NCI-H510A treated with DMSO at 0.1 percent for 48 hours (cell line): ENCODE results near the gene MCM10.
"Not testable (repeated sequence)": the region's sequence is repeated elsewhere in the genome, so short reads cannot be mapped to it uniquely, and the experiment has no call there.

Experiments used
- DNase-seq: peaks from one replicate; lab custom pipeline; 2025; lab: John Stamatoyannopoulos, UW

MCM10 gene

DNA sequence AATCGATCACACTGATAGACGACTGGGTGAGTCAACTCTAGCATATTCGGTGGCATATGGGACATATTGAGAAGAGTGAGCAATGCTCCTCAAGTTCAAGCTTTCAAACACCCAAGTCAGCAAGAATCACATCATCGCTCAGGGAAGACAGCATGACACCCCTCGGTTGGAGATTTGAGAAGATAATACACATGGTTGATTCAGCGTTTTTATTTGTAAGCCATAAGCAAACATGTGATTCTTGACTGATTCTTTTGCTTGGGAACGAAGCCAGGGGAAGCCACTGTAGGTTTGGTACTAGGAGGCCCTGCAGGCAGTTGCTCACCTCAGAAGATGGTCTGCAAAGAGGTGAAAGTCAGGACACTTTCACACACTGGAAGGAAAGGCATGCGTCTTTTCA, 60.2 kb downstream of the MCM10 start:
- DNase-seq, result no peak

DNA sequence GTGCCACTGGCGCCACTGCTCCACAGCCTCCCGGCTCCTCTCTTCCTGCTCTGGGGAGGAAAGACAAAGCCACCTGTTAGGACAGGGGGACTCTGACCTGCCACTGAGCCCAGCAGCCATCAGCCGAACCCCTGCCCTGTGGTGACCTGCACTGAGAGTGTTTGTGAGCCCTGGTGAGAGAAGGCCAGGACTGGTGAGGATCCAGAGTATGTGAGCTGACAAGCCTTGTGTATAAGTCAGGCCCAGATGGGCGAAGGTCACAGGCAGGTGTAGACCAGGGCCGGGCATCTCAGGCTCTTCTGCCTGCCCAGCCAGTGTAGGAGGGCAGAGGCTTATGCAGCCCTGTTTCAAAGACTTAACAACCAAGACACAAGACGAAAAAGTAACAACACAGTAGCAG, 60.8 kb downstream of the MCM10 start:
- DNase-seq, result no peak

DNA sequence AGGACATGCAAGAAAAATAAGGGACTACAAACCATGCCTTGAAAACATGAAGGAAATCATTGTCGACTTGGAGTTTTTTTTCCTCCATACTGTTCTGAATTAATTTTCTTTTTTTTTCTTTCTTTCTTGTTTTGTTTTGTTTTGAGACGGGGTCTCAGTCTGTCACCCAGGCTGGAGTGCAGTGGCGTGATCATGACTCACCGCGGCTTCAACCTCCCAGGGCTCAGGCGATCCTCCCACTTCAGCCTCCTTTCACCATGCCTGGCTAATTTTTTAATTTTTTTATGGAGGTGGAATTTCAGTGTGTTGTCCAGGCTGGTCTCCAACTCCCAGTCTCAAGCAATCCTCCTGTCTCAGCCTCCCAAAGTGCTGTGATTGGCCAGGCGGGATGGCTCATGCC, 61.2 kb downstream of the MCM10 start:
- no peak for DNase-seq

DNA sequence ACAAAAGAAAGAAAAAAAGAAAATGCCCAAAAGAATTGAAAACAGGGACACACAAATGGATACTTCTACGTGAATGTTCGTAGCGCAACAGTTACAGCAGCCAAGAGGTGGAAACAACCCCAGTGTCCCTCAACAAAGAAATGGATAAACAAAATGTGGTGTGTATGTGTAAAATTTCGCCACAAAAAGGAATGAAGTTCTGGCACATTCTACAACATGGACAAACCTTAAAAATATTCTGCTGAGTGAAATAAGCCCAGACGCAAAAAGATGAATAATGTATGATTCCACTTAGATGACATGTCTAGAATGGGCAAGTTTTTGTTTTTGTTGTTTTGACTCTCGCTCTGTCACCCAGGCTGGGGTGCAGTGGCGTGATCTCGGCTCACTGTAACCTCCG, 61.9 kb downstream of the MCM10 start:
- no peak for DNase-seq

DNA sequence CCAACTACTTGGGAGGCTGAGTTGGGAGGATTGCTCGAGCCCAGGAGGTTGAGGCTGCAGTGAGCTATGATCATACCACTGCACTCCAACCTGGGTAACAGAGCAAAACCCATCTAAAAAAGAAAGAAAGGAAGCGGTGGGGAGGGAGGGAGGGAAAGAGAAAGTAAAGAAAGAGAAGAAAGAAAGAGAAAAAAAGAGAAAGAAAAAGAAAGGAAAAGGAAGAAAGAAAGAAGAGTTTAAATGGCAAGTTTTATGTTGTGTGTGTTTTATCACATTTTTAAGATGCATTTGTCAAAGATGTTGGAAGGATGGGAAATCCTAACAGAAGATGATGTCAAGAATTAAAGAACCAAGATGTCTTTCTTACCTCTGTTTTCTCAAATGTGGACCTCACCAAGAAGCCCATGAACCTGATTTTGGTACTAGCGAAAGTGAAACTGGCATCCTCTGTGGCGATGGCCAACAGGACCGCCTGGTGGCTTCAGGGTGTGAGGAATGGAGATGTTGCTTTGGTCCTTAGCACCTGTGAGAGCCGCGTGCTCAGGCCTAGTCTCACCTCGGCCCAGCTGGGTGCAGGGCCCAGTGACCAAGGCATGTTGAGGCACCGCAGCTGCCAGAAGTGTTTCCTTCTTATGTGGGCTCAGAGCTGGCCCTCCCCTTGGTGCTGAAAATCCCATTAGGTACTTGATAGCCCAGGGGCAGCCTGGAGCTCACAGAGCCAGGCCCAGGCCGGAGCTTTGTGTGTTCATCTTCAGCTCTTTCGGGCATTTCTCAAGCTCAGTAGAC, 63.0 kb downstream of the MCM10 start:
- DNase-seq, result no peak

DNA sequence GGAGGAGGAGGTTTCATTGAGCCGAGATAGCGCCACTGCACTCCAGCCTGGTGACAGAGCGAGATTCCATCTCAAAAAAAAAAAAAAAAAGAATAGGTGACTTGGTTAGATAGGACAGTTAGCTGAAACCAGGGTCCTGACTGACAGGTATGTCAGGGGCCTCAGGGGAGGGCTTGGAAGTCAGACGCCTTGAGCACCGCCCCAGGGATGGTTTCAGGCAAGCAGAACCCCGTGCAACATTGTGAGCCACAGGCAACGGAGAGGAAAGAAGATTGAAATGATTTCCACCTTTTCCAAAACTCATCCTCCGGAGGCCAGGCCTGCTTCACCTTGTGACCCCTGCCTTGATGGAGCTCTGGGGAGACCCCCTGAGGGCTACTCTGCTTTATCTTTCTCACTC, 64.2 kb downstream of the MCM10 start:
- no peak for DNase-seq

GRCh38 chr10:13227031-13227430, 65.7 kb downstream of the MCM10 start:
- DNase-seq, result no peak

GRCh38 chr10:13231190-13231589, 69.8 kb downstream of the MCM10 start:
- no peak for DNase-seq

- no peak for DNase-seq
Measured at GRCh38 chr10:13231808-13232207, 70.5 kb downstream of the MCM10 start.

DNA sequence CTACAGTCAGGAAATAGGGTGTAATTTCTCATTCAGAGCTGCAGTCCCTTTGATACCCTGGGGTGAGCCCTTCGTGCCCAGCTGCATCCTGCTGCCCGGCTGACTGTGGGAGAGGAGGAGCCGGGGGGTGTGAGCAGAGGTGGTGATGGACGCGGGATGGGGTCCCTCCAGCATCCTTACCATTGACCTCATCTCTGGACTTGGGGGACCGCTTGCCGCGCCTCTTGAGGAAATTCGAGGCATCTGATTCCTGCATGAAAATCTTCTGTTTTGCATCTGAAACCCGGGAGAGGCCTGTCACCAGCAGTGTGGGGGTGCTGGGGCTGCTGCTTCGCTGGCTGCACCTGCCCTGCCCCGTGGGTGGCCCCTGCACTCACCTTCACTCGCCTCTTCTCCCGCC, 72.0 kb downstream of the MCM10 start:
- no peak for DNase-seq

GRCh38 chr10:13234172-13234571, 72.8 kb downstream of the MCM10 start, which contains the start of gene UCMA:
Gene UCMA (minus strand): TSS chr10:13234374. CDS start chr10:13234258, 116 bp downstream.
- no peak for DNase-seq

DNA sequence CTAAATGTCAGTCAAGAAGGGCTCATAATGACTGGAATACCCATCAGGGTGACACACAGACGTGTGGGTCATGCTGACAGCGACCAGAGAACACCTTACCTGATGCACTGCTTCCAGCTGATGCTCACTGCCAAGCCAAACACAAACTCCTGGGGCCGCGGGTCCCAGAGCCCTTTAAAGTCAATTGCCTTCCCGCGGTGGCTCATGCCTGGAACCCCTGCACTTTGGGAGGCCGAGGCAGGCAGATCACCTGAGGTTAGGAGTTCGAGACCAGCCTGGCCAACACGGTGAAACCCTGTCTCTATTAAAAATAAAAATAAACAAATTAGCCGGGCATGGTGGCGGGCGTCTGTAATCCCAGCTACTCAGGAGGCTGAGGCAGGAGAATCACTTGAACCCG, 73.4 kb downstream of the MCM10 start:
- DNase-seq, result not testable (repeated sequence)

DNA sequence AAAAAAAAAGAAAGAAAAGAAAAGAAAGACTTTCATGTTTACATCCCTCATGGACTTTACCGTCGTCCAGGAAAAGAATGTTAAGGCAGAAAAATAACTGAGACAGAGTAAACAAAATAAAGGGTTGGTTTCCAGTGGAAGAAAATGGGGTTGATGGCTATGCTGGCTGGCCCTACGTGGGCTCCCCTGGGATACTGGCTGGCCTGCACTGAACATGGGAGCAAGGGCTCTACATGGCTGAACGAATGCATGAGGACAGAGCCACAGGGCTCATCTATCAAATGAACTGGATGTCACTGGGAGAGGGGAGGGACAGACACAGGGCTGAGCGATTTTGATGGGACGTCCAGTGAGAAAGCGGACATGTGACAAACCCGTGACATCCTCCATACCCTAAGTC, 75.3 kb downstream of the MCM10 start:
- no peak for DNase-seq

DNA sequence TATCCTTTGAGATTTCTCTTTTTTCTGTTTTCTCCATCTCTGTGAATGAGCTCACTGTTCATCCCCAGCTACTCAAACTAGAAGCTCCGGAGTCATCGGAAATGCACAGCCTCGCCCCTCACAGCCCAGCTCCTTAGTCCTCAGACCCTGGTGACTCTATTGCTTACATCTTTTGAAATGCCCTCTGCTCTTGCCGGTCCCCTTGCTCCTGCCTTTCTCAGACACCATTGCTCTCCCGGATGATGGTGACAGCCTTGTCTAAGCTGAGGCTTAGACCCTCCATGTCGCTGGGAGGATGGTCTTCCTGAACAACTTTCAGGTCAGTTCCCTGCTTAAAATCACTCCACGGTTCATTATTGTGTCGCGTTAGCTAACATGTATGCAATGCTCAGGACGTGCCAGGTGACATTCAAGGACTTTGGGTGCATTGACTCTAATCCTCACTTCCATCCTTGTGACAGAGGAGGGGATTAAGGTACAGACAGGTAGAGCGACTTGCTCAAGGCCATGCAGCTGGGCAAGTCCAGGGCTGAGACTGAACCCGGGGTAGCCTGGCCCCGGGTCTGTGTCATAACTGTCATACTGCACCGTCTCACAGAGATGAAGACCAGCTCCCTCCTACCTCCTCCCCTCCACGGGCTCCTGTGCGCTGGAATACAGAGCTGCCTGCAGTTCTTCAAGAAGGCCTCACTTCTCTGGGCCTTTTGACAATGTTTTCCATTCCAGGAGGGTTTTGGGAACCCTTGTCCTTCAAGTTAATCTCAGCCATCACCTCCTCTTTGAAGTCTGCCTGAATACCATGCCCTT, 77.1 kb downstream of the MCM10 start:
- no peak for DNase-seq

GRCh38 chr10:13239923-13240322, 78.6 kb downstream of the MCM10 start:
- no peak for DNase-seq

DNA sequence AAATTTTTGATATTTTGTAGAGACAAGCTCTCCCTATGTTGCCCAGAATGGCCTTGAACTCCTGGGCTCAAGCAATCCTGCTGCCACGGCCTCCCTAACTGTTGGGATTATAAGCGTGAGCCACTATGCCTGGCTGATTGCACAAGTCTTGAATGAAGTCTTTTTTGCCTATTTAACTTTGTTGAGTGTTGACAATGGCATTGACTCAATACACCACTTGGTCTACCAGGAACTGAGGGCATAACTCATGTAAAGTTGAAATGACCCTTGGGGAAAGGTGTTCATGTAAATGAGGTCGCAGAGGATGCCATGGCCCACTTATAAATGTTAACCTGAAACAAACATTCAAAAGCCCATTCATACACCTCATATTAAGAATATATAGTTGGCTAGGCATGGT, 80.3 kb downstream of the MCM10 start:
- DNase-seq, result no peak

DNA sequence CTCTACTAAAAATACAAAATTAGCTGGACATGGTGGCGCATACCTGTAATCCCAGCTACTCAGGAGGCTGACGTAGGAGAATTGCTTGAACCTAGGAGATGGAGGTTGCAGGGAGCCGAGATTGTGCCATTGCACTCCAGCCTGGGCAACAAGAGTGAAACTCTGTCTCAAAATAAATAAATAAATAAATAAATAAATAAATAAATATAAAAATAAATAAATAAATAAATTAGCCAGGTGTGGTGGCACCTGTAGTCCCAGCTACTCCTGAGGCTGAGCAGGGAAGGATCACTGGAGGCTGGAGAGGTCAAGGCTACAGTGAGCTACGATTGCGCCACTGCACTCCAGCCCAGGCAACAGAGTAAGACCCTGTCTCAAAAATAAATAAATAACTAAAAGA, 80.9 kb downstream of the MCM10 start:
- not testable (repeated sequence) for DNase-seq

- no peak for DNase-seq
Measured at GRCh38 chr10:13247246-13247645, 85.9 kb downstream of the MCM10 start.

DNA sequence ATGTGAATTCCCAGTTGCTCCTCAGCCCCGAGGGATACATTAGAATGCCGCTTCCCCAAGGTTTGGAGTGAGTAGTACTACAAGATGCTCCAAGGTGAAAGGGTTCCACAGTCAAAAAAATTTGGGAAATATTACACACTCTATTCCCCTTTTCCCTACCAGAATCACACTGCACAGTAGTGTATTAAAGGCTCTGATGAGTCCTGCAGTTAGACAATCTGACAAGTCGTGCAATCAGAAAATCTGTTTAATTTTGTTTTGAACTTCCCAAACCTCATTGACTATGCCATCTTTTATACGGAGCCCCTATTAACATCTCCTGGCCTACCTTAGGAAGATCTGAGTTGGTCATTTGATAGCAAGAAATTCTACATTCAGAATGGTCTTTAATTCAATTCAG, 86.4 kb downstream of the MCM10 start:
- no peak for DNase-seq

GRCh38 chr10:13253726-13254125, 92.4 kb downstream of the MCM10 start:
- DNase-seq, result no peak

DNA sequence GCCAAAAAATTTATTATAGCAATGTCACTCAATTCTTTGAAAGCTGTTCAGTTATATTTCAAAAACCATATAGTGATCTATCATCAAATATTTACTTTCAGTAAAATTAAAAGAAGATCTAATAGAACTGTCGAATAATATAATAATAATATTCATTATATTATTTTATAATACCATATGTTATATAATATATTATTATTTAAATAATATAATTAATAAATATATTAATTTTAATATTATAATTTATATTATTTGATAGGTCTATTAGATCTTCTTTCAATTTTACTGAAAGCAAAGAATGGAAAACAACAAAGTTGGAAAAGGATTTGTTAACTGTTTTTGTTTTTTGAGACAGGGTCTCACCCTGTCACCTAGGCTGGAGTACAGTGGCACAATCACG, 95.3 kb downstream of the MCM10 start:
- DNase-seq, result no peak

DNA sequence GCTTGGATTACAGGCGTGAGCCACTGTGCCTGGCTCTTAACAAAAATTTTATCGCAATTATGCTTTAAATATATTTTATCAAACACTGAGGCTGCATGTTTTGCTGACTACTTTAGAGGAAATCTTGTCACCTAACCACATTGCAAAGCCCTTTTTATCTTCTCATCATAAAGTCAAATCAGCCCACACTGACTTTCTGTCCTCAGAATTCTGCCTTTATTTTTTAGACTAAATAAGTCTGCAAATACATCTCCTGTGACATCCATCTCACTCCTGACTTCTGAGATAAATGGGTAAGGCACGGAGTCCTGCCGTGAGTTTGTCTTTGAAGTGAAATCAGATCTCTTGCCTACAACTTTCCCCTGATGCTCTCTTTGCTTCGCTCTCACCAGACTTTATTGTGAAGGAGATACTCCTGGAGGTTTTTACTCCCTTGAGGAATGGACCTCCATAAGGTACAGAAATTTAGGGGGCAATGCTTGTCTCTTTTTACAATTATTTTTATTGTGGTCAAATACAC, 96.3 kb downstream of the MCM10 start:
- DNase-seq, result no peak
